Breast epithelium (tissue), 4 donors: ENCODE measurements around the gene MYLK. TPM values are rescaled to one million over a fixed set of nuclear protein-coding genes. Genes with fewer than 3 reads are reported as not detected.
"Not testable (repeated sequence)": the region's sequence is repeated elsewhere in the genome, so short reads cannot be mapped to it uniquely, and the experiment has no call there.

Experiments used
- DNase-seq, 2 donors: peaks; one replicate each; pipeline ENCODE4 v3.0.0-alpha.2; 2019; ENCODE audit warnings: low spot score in 2 of 2
- H3K27ac ChIP-seq, 2 donors: fragments of 200-600 bp; sonication (generic) in 1 of 2; one replicate each; pipeline ENCODE4 v1.5.1; 2016 to 2019; ENCODE audit warnings: mild to moderate bottlenecking in 1 of 2
- H3K27me3 ChIP-seq, 2 donors: fragments of 200-600 bp; sonication (generic) in 1 of 2; one replicate each; pipeline versions ENCODE4 v1.5.1 to v1.6.0; 2017 to 2019; ENCODE audit warnings: control low read depth in 1 of 2, mild to moderate bottlenecking in 1 of 2
- H3K36me3 ChIP-seq: fragments of 200-600 bp; one replicate; pipeline ENCODE4 v1.5.1; 2019
- H3K4me1 ChIP-seq, 2 donors: fragments of 200-600 bp; sonication (generic); one replicate each; pipeline ENCODE4 v1.5.1; 2016 to 2019; ENCODE audit warnings: control low read depth in 1 of 2
- H3K4me3 ChIP-seq, 3 donors: fragments of 200-600 bp; sonication (generic); 1 replicate in 2 of 3; 2 replicates in 1 of 3; pipeline ENCODE4 v1.5.1; 2016 to 2019; ENCODE audit warnings: mild to moderate bottlenecking in 3 of 3, moderate library complexity in 2 of 3
- H3K9me3 ChIP-seq, 2 donors: fragments of 200-600 bp; sonication (generic) in 1 of 2; one replicate each; pipeline ENCODE4 v1.5.1; 2016 to 2019; ENCODE audit warnings: control low read depth in 1 of 2
- CTCF ChIP-seq, 3 donors: fragments of 450-650 bp; IDR thresholded peaks; one replicate each; pipeline ENCODE4 v1.5.1; 2016 to 2017; ENCODE audit warnings: antibody characterized with exemption in 3 of 3, mild to moderate bottlenecking in 3 of 3, moderate library complexity in 3 of 3
- POLR2A ChIP-seq: fragments of 450-650 bp; IDR thresholded peaks from one replicate; pipeline ENCODE4 v1.6.1; 2016; ENCODE audit warnings: antibody characterized with exemption, mild to moderate bottlenecking, moderate library complexity
- POLR2AphosphoS5 ChIP-seq, 3 donors: sonication (generic); formaldehyde crosslinking; IDR thresholded peaks; one replicate each; pipeline ENCODE4 v1.6.1; 2017; ENCODE audit warnings: antibody characterized with exemption in 3 of 3
- intact Hi-C: fragments of 100-400 bp; cut with DNase I; formaldehyde crosslinking; loops from one replicate; pipeline ENCODE4 v1.15.1; 2023; ENCODE audit warnings: low total_unique reads
- total RNA-seq, 3 donors: library from RNA; depleted of rRNA; stranded (reverse); fragments of >200 nt; gene quantifications; one replicate each; pipeline ENCODE4 v1.1.0, GENCODE V29; 2016

MYLK gene
- total RNA-seq, 3 donors from 2014 or later: 87.2 to 188 (median 181) TPM

DNA sequence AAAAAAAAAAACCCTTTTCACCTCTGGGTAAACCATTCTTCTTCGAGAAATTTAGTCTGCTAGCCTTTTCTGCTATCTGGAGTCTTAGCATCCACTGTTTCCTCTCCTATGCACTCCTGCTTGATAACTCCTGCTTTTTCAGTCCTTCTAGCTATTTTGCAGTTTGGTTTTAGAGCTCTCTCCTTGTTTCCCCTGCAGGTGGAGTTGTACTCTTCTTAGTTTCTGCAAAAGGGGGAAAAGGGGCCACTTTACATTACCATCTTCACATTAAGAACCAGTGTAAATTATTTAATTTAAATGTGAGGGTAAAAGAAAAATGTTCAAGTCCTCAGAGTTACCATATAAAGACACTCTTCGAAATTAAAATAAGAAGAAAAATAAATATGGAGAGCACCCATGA lies 23.6 kb upstream of the MYLK start:
- no peaks in the 10 kb centered on the region for H3K9me3 ChIP-seq
- no peak for DNase-seq
- H3K27ac ChIP-seq: no peak overlapping the region
- TF ChIP-seq POLR2AphosphoS5 (IDR thresholded peaks at IDR 0.05): no peak
- TF ChIP-seq POLR2A: no peak
- no peak for TF ChIP-seq CTCF (IDR thresholded peaks at IDR 0.05)
- H3K4me3 ChIP-seq: no peak overlapping the region
- no peaks in the 10 kb centered on the region for H3K4me1 ChIP-seq
- intact Hi-C loops: no loop called here
- H3K27me3 ChIP-seq: no peaks in the 10 kb centered on the region
- H3K36me3 ChIP-seq: no peaks in the 10 kb centered on the region

DNA sequence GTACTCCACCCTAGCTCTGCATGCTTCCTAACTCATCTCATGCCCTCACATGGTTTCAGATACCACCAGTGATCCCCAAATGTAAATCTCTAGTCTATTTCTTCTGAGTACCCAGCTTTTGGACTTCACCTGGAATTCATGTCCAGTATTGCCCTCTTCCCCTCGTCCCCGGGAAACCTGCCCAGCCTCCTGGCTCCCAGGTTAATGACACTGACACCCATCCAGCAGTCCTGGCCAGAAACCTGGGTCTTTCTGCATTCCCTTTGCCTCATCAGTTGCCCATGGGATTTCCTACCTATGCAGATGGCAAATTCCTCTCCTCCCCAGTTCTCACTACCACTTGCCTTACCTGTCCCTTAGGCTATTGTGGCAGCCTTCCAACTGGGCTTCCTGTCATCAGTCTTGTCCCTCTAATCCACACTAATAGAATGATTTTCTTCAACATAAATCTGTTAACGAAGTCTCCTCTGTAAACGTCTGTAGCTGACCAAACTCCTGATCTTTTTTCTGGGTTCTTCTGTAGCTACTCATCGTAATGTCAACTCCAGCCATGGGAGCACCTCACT lies 15.3 kb upstream of the MYLK start:
- intact Hi-C loops: no loop called here
- no peak for DNase-seq
- Histone ChIP-seq H3K4me1 (no peaks in the 10 kb centered on the region), H3K27me3 (no peaks in the 10 kb centered on the region), H3K36me3 (no peaks in the 10 kb centered on the region), H3K4me3 (no peak overlapping the region), H3K9me3 (no peaks in the 10 kb centered on the region), H3K27ac (no peak overlapping the region)
- TF ChIP-seq POLR2AphosphoS5 (IDR thresholded peaks at IDR 0.05) (no peak), CTCF (IDR thresholded peaks at IDR 0.05) (no peak), POLR2A (no peak)

DNA sequence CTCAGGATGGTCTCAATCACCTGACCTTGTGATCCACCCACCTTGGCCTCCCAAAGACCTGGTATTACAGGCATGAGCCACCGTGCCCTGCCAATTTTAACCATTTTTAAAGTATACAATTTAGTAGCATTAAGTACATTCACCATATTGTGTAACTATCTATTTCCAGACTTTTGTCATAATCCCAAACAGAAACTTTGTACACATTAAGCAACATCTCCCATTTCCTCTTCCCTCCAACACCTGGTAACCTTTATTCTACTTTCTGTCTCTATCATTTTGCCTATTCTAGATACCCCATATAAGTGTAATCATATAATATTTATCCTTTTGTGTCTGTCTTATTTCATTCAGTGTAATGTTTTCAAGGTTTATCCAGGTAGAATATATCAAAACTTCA lies 8.9 kb upstream of the MYLK start:
- Histone ChIP-seq H3K27me3 (no peaks in the 10 kb centered on the region), H3K36me3 (no peaks in the 10 kb centered on the region), H3K4me3 (no peak overlapping the region), H3K9me3 (peaks cover 0 to 5% of the 10 kb centered on the region in 2 donors), H3K27ac (no peak overlapping the region), H3K4me1 (no peaks in the 10 kb centered on the region)
- TF ChIP-seq POLR2A: no peak
- TF ChIP-seq CTCF (IDR thresholded peaks at IDR 0.05): no peak
- TF ChIP-seq POLR2AphosphoS5 (IDR thresholded peaks at IDR 0.05): no peak
- intact Hi-C loops: no loop called here
- no peak for DNase-seq

- DNase-seq: no peak
- no peak overlapping the region for H3K4me3 ChIP-seq
- no peaks in the 10 kb centered on the region for H3K4me1 ChIP-seq
- H3K36me3 ChIP-seq: no peaks in the 10 kb centered on the region
- H3K27ac ChIP-seq: no peak overlapping the region
- peaks cover 0 to 5% of the 10 kb centered on the region in 2 donors for H3K9me3 ChIP-seq
- intact Hi-C loops: no loop called here
- H3K27me3 ChIP-seq: no peaks in the 10 kb centered on the region
- TF ChIP-seq POLR2A: no peak
- TF ChIP-seq CTCF (IDR thresholded peaks at IDR 0.05): no peak
- no peak for TF ChIP-seq POLR2AphosphoS5 (IDR thresholded peaks at IDR 0.05)
Observed at GRCh38 chr3:123892195-123892594, 8.1 kb upstream of the MYLK start.

- H3K27me3 ChIP-seq, H3K4me1 ChIP-seq, intact Hi-C loops, H3K36me3 ChIP-seq, H3K4me3 ChIP-seq, DNase-seq, H3K27ac ChIP-seq, H3K9me3 ChIP-seq: not testable (repeated sequence)
Observed at GRCh38 chr3:123890991-123891390, 6.9 kb upstream of the MYLK start.

DNA sequence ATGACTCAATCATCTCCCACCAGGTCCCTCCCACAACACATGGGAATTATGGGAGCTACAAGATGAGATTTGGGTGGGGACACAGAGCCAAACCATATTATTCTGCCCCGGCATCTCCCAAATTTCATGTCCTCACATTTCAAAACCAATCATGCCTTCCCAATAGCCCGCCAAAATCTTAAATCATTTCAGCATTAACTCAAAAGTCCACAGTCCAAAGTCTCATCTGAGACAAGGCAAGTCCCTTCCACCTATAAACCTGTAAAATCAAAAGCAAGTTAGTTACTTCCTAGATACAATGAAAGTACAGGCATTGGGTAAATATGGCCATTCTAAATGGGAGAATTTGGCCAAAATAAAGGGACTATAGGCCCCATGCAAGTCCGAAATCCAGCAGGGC lies 6.0 kb upstream of the MYLK start:
- H3K27me3 ChIP-seq, H3K4me3 ChIP-seq, intact Hi-C loops: not testable (repeated sequence)

More for the DNA sequence above, 6.0 kb upstream of the MYLK start:
- not testable (repeated sequence) for H3K36me3 ChIP-seq, H3K27ac ChIP-seq, H3K4me1 ChIP-seq, H3K9me3 ChIP-seq, DNase-seq
